OCI-LY7 (cell line): ENCODE results near the gene MYO1B. TPM values are rescaled to one million over a fixed set of nuclear protein-coding genes. Genes with fewer than 3 reads are reported as not detected.

Source experiments
- BruUV-seq: library from RNA; stranded (reverse); fragments of 400-500 nt; replicated peaks from 2 replicates; lab custom pipeline; 2021; lab: Mats Ljungman, UMichigan
- CTCF ChIA-PET: fragments of 300-600 bp; sonication (Branson Sonifier 250); formaldehyde crosslinking; loops from one replicate; lab custom pipeline; 2022; ENCODE audit warnings: antibody characterized with exemption; ENCODE audit not compliant: unreplicated experiment; lab: Charles Lee
- POLR2A ChIA-PET: fragments of 300-600 bp; sonication (Branson Sonifier 250); formaldehyde crosslinking; loops from one replicate; lab custom pipeline; 2022; ENCODE audit warnings: antibody characterized with exemption; lab: Charles Lee
- DNase-seq: peaks from one replicate; pipeline ENCODE4 v3.0.0-alpha.2; 2015; ENCODE audit warnings: low spot score
- H2AFZ ChIP-seq: fragments of 200-600 bp; sonication (generic), shearing (Covaris generic); 2 replicates; pipeline ENCODE4 v1.6.1; 2014; ENCODE audit warnings: mild to moderate bottlenecking, antibody characterized with exemption, low read length, moderate library complexity
- H3K27ac ChIP-seq: fragments of 200-600 bp; sonication (generic); 2 replicates; pipeline ENCODE4 v1.5.1; 2014; ENCODE audit warnings: mixed run types, low read depth, mild to moderate bottlenecking, moderate library complexity, low read length, inconsistent platforms; ENCODE audit not compliant: poor library complexity, severe bottlenecking
- H3K36me3 ChIP-seq: fragments of 200-600 bp; sonication (generic); 2 replicates; pipeline ENCODE4 v1.6.1; 2014; ENCODE audit warnings: mild to moderate bottlenecking, antibody characterized with exemption, low read length, moderate library complexity, mixed read lengths; ENCODE audit not compliant: insufficient read depth
- H3K4me1 ChIP-seq: fragments of 200-600 bp; sonication (generic); 2 replicates; pipeline ENCODE4 v1.5.1; 2014; ENCODE audit warnings: mild to moderate bottlenecking, low read length; ENCODE audit not compliant: insufficient read depth, poor library complexity, severe bottlenecking
- H3K4me2 ChIP-seq: fragments of 200-600 bp; sonication (generic); 2 replicates; pipeline ENCODE4 v1.6.1; 2014; ENCODE audit warnings: mild to moderate bottlenecking, low read length
- H3K4me3 ChIP-seq: fragments of 200-600 bp; sonication (generic); 2 replicates; pipeline ENCODE4 v1.5.1; 2014; ENCODE audit warnings: mild to moderate bottlenecking, low read depth, low read length; ENCODE audit not compliant: poor library complexity, severe bottlenecking
- H3K79me2 ChIP-seq: fragments of 200-600 bp; sonication (generic); 2 replicates; pipeline ENCODE4 v1.6.1; 2016; ENCODE audit warnings: low read depth, mild to moderate bottlenecking, low read length, moderate library complexity, mixed read lengths; ENCODE audit not compliant: insufficient read depth
- H3K9me2 ChIP-seq: fragments of 200-600 bp; sonication (generic); 2 replicates; pipeline ENCODE4 v1.6.1; 2016; ENCODE audit warnings: mild to moderate bottlenecking, low read length, mixed read lengths; ENCODE audit not compliant: insufficient read depth
- H3K9me3 ChIP-seq: fragments of 200-600 bp; sonication (generic); 2 replicates; pipeline ENCODE4 v1.6.1; 2014; ENCODE audit warnings: mild to moderate bottlenecking, mixed run types, low read length, mixed read lengths
- H4K20me1 ChIP-seq: fragments of 200-600 bp; sonication (generic); 2 replicates; pipeline ENCODE4 v1.6.1; 2014; ENCODE audit warnings: mild to moderate bottlenecking, antibody characterized with exemption, low read length, moderate library complexity, mixed read lengths; ENCODE audit not compliant: insufficient read depth
- CTCF ChIP-seq: fragments of 200-600 bp; sonication (generic); conservative IDR thresholded peaks from 2 replicates; pipeline ENCODE4 v1.5.1; 2014; ENCODE audit warnings: mild to moderate bottlenecking, antibody characterized with exemption, low read length, moderate library complexity, mixed read lengths
- EZH2phosphoT487 ChIP-seq: fragments of 200-600 bp; sonication (generic); IDR thresholded peaks from 2 replicates; pipeline ENCODE4 v1.6.1; 2018; ENCODE audit warnings: low read depth, borderline replicate concordance, mild to moderate bottlenecking, mixed run types, antibody characterized with exemption, low read length, moderate library complexity, mixed read lengths
- intact Hi-C: fragments of 100-400 bp; cut with micrococcal nuclease; formaldehyde crosslinking; loops from one replicate; pipeline ENCODE4 v1.10.0; 2022; ENCODE audit not compliant: unreplicated experiment
- total RNA-seq, 2 experiments: library from RNA; depleted of rRNA in 1 of 2; stranded (reverse); fragments of >200 nt in 1 of 2; shearing (Covaris generic) in 1 of 2; gene quantifications; 2 replicates each; pipeline ENCODE4 v1.2.3, GENCODE V29; 2014 to 2022

Gene MYO1B
- total RNA-seq, 2 experiments from 2014 or later = not detected

DNA sequence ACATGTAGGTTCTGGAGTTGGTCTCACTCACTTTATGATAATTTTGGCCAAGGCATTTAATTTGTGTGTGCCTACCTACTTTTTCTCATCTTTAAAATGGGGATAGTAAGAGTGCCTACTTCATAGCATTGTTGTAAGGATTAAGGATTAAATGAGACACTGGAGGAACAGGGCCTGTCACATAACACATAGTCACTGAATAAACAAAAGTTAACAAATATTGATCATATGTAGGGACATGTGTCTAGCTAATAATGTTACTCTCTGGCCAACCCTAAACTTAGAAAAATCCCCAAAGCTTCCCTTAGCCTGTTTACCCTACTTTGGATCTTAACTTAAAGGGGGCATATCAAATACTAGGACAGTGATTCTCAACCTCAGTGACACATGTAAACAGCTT is 169.9 kb downstream of the MYO1B start:
- BruUV-seq = no TSS peak
- H3K4me3 ChIP-seq = no peak overlapping the region
- H3K36me3 ChIP-seq = no peaks in the 10 kb centered on the region
- H4K20me1 ChIP-seq = no peaks in the 10 kb centered on the region
- no peak overlapping the region for H3K4me2 ChIP-seq
- H2AFZ ChIP-seq = no peak overlapping the region
- POLR2A ChIA-PET = interaction anchor here (0.6 kb wide), 1 partner anchor 281 kb away, joined by 7 read pairs; no protein-coding TSS in a partner anchor
- H3K9me2 ChIP-seq = no peaks in the 10 kb centered on the region
- no peak for DNase-seq
- no peaks in the 10 kb centered on the region for H3K79me2 ChIP-seq
- intact Hi-C loops = no loop called here
- H3K4me1 ChIP-seq = no peaks in the 10 kb centered on the region
- H3K27ac ChIP-seq = no peak overlapping the region
- no peaks in the 10 kb centered on the region for H3K9me3 ChIP-seq
- no peak for TF ChIP-seq EZH2phosphoT487
- CTCF ChIA-PET = no interaction called here

- no peak for DNase-seq
- H3K4me3 ChIP-seq = no peak overlapping the region
- ChIA-PET POLR2A (interaction anchor here (0.6 to 0.7 kb wide), 2 partner anchors 898 to 1178 kb away, joined by 3 to 4 read pairs; no protein-coding TSS in a partner anchor), CTCF (no interaction called here)
- no peaks in the 10 kb centered on the region for H3K4me1 ChIP-seq
- no peaks in the 10 kb centered on the region for H4K20me1 ChIP-seq
- no peaks in the 10 kb centered on the region for H3K79me2 ChIP-seq
- no peaks in the 10 kb centered on the region for H3K36me3 ChIP-seq
- no peak overlapping the region for H3K4me2 ChIP-seq
- no TSS peak for BruUV-seq
- no peaks in the 10 kb centered on the region for H3K9me2 ChIP-seq
- intact Hi-C loops = no loop called here
- no peak overlapping the region for H2AFZ ChIP-seq
- TF ChIP-seq CTCF (no peak), EZH2phosphoT487 (no peak)
- H3K9me3 ChIP-seq = no peaks in the 10 kb centered on the region
- H3K27ac ChIP-seq = no peak overlapping the region
Measured at GRCh38 chr2:191415858-191416257, 170.7 kb downstream of the MYO1B start.

DNA sequence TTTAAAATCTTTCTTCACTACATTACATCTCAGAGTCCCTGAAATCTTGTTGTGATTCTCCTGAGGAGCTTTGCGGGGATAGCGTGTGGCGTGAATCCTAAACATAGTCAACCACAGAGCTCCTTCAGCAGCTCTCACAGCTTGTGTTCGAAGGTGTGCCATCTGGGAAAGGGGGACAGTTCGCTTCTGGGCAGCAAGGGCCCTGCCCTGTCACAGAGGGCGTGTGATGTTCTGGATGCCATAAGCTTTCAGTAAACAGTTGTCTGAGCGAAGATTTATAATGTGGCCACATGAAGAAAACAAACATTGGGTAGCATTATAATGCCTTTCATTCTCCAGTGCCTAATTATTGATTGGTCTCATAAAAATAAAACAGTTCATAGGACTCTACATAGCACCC is 172.5 kb downstream of the MYO1B start:
- no peaks in the 10 kb centered on the region for H4K20me1 ChIP-seq
- no peak overlapping the region for H2AFZ ChIP-seq
- POLR2A ChIA-PET = no interaction called here
- CTCF ChIA-PET = interaction anchor here (0.6 kb wide), 1 partner anchor 238 kb away, joined by 3 read pairs; no protein-coding TSS in a partner anchor
- TF ChIP-seq CTCF = no peak
- no peak for TF ChIP-seq EZH2phosphoT487
- no peaks in the 10 kb centered on the region for H3K36me3 ChIP-seq
- no peaks in the 10 kb centered on the region for H3K9me2 ChIP-seq
- intact Hi-C loops = no loop called here
- no peaks in the 10 kb centered on the region for H3K79me2 ChIP-seq
- no peak for DNase-seq
- H3K4me2 ChIP-seq = no peak overlapping the region
- no peaks in the 10 kb centered on the region for H3K9me3 ChIP-seq
- H3K4me1 ChIP-seq = no peaks in the 10 kb centered on the region
- no peak overlapping the region for H3K4me3 ChIP-seq
- H3K27ac ChIP-seq = no peak overlapping the region
- BruUV-seq = no TSS peak
